HFF-Myc (cell line): ENCODE measurements around the gene C6orf132.

Source experiments
- DNase-seq: peaks from one replicate; pipeline ENCODE4 v3.0.0-alpha.2; 2011; ENCODE audit warnings: low read depth; ENCODE audit errors: extremely low read depth
- H3K4me3 ChIP-seq: replicated peaks from 2 replicates; pipeline ENCODE4 v1.5.1; 2011; ENCODE audit warnings: low read depth, mild to moderate bottlenecking, control low read depth, low read length
- CTCF ChIP-seq: IDR thresholded peaks from 2 replicates; pipeline ENCODE4 v1.5.1; 2012; ENCODE audit warnings: mild to moderate bottlenecking, low read depth, low read length, control low read depth; ENCODE audit errors: missing control alignments

The C6orf132 gene

GRCh38 chr6:42100029-42100901, 42.2 kb downstream of the C6orf132 start:
- no peak for DNase-seq
- no peak for TF ChIP-seq CTCF

GRCh38 chr6:42099340-42100028, 42.9 kb downstream of the C6orf132 start:
- no peak for DNase-seq
- TF ChIP-seq CTCF: no peak

More at GRCh38 chr6:42100029-42100901, 42.2 kb downstream of the C6orf132 start:
- H3K4me3 ChIP-seq: no peak overlapping the region

DNA sequence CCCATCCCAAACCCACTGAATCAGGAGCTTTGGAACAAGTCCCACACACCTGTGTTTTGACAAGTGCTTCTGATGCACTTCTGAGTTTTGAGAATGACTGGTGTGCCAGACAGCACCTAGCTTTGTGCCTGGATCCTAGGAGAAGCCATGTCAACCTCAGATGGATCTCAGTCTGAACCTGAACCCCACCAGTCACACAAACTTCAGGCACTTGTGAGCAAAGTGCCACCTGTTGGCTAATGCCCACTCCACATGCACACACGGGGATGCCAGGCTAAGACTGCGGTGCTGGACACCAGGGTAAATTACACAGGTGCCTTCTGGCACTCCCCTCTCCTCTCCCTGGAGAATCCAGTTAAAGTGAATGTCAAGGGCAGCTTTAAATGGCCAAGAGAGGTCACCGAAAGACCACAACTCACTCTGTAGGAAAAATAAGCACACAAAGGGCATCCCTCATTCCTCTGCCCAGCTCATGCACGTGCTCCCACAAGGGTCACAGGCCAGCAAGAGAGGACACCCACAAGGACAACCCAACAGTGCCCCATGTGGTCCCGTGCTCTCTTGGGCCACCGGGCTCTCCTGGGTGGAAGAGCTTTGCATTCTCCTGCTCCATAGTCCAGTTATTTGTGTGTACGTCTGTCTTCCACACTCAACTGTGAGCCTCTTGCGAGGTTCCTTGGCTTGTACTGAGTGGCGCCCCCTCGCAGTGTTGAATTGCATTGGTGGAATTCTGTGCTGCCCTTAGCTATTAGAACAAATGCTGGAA, 46.5 kb downstream of the C6orf132 start:
- no peak for TF ChIP-seq CTCF
- no peak overlapping the region for H3K4me3 ChIP-seq
- no peak for DNase-seq

More at GRCh38 chr6:42099340-42100028, 42.9 kb downstream of the C6orf132 start:
- no peak overlapping the region for H3K4me3 ChIP-seq

DNA sequence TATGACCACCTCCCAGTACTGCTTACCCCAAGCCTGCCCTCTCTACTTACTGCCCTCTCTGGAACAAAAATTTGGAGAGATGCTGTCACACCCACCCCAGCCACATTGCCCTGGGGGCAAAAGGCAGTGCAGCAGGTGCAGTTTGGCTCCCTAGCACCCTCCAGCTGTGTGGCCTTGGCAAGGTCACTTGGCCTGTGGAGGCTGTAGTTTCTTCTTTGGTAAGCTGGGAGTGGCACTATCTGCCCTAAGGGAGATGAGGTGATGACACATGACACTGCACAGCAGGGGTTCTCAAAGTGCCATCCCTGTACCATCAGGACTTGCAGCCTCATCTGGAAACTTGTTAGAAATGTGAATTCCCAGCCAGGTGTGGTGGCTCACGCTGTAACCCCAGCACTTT, 47.3 kb downstream of the C6orf132 start:
- TF ChIP-seq CTCF: no peak
- DNase-seq: no peak
- H3K4me3 ChIP-seq: no peak overlapping the region

GRCh38 chr6:42093582-42094329, 48.7 kb downstream of the C6orf132 start:
- no peak for DNase-seq
- TF ChIP-seq CTCF: no peak

GRCh38 chr6:42091718-42092023, 50.7 kb downstream of the C6orf132 start:
- no peak for DNase-seq
- no peak for TF ChIP-seq CTCF
- H3K4me3 ChIP-seq: no peak overlapping the region

More at GRCh38 chr6:42093582-42094329, 48.7 kb downstream of the C6orf132 start:
- H3K4me3 ChIP-seq: no peak overlapping the region
